ENCODE data around the gene CRTAC1.
A peak's percentile ranks its signal among the peaks of the same experiment; 100 is the strongest.

The CRTAC1 gene

DNA sequence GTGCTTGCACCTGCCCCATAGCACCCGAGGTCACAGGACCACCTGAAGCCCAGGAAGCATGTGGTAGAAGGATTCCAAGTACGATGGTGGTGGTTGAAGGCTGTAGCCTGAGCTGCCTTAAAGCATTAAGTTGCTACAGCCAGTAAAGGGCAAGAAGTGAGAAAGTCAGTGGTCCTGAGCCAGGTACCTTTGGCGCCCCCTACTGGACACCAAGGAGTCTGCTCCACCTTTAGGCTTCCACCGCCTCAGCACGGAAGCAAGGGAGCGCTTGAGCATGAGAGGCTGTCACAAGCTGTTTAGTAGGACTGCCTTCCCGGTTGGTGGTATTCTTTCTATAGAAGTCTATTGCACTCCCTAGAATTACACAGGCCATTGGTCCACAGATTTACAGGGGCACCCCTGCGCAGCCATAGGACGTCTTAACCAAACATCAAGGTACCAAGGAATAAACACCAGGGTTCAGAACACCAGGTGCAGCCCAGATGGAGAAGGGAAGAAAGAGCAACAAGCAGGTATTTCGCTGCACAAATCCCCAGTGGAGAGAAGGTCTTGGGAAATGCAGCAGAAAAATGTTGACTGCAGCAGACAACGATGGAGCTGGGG is 2.2 kb downstream of the CRTAC1 start:
- peak overlapping the region; percentile 67 for H3K4me3 Mint-ChIP-seq
- H3K27me3 Mint-ChIP-seq (ENCODE audit: low read depth, poor library complexity), result peaks cover 61% of the 10 kb centered on the region
- no peaks in the 10 kb centered on the region for H3K36me3 Mint-ChIP-seq (ENCODE audit: low read depth)
- H3K9me3 Mint-ChIP-seq, result no peaks in the 10 kb centered on the region
- TF ChIP-seq, protein P1, sequence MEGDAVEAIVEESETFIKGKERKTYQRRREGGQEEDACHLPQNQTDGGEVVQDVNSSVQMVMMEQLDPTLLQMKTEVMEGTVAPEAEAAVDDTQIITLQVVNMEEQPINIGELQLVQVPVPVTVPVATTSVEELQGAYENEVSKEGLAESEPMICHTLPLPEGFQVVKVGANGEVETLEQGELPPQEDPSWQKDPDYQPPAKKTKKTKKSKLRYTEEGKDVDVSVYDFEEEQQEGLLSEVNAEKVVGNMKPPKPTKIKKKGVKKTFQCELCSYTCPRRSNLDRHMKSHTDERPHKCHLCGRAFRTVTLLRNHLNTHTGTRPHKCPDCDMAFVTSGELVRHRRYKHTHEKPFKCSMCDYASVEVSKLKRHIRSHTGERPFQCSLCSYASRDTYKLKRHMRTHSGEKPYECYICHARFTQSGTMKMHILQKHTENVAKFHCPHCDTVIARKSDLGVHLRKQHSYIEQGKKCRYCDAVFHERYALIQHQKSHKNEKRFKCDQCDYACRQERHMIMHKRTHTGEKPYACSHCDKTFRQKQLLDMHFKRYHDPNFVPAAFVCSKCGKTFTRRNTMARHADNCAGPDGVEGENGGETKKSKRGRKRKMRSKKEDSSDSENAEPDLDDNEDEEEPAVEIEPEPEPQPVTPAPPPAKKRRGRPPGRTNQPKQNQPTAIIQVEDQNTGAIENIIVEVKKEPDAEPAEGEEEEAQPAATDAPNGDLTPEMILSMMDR (IDR thresholded peaks at IDR 0.05), result peak; percentile 95
- H3K27ac Mint-ChIP-seq, result no peak overlapping the region
- H3K4me1 Mint-ChIP-seq, result peaks cover 44% of the 10 kb centered on the region
- DNase-seq, result peak; percentile 84

DNA sequence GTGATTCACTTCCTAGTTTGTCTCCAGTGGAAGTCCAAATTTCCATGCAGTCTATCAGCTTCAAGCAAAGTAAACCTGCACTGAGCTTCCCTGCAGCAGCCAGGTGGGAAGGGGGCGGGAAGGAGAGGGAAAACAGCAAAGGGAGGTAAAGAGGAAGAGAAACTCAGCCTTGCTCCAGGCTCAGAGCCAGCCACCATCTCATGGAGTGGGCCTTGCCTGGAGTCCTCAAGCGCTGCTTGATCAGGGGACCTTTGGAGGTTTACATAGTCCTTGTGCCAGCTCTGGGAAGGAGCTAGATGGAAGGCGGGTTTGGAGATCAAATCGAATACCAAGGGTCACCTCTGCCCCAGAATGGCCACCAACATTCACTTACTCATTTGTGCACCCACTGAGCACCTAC is 7.4 kb downstream of the CRTAC1 start:
- H3K4me1 Mint-ChIP-seq, result peaks cover 39% of the 10 kb centered on the region
- H3K36me3 Mint-ChIP-seq (ENCODE audit: low read depth), result no peaks in the 10 kb centered on the region
- no peak overlapping the region for H3K4me3 Mint-ChIP-seq
- H3K27ac Mint-ChIP-seq, result no peak overlapping the region
- H3K9me3 Mint-ChIP-seq, result no peaks in the 10 kb centered on the region
- TF ChIP-seq, protein P1 (IDR thresholded peaks at IDR 0.05), result no peak
- DNase-seq, result no peak
- peaks cover 37% of the 10 kb centered on the region for H3K27me3 Mint-ChIP-seq (ENCODE audit: low read depth, poor library complexity)

DNA sequence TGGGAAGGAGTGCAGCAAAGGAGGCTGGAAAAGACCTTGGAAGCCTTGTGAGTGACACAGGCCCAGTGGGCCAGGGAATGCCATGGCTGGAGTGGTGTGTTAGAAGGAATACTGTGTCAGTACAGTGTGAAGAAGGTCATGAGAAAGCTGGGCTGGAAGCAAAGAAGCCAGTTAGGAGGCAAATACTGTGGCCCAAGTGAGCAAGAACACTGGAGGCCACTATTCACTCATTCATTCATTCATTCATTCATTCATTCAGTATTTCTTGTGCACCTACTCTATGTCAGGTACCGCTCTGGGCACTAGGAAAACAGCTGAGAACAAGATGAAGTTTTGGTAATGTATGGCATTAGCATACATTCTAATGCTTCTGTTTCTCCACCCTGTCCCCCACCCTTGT is 9.6 kb downstream of the CRTAC1 start:
- H3K27me3 Mint-ChIP-seq (ENCODE audit: low read depth, poor library complexity), result peaks cover 23% of the 10 kb centered on the region
- H3K36me3 Mint-ChIP-seq (ENCODE audit: low read depth), result no peaks in the 10 kb centered on the region
- H3K9me3 Mint-ChIP-seq, result no peaks in the 10 kb centered on the region
- no peak overlapping the region for H3K27ac Mint-ChIP-seq
- TF ChIP-seq, protein P1 (IDR thresholded peaks at IDR 0.05), result no peak
- H3K4me3 Mint-ChIP-seq, result no peak overlapping the region
- DNase-seq, result no peak
- peaks cover 28% of the 10 kb centered on the region for H3K4me1 Mint-ChIP-seq

DNA sequence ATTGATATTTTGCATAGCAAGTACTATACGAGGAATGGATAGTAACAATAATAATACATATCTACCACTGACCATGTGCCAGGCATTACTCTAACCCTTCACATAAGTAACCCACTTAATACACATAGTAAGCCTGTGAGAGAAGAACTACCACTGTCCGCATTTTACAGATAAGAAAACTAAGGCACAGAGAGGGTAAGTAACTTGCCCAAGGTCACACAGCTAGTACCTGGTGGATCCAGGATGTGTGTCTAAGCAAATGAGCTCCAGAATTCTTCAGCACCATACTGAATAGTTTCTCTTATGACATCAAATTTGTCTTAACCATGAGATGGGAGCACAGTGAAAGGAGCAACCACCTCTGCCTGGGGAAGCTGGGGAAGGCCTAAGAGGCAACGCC is 10.2 kb downstream of the CRTAC1 start:
- no peak for DNase-seq
- TF ChIP-seq, protein P1 (IDR thresholded peaks at IDR 0.05), result no peak
- Mint-ChIP-seq H3K4me3 (no peak overlapping the region), H3K27ac (no peak overlapping the region), H3K27me3 (ENCODE audit: low read depth, poor library complexity) (peaks cover 23% of the 10 kb centered on the region), H3K4me1 (peaks cover 23% of the 10 kb centered on the region), H3K36me3 (ENCODE audit: low read depth) (no peaks in the 10 kb centered on the region), H3K9me3 (no peaks in the 10 kb centered on the region)

DNA sequence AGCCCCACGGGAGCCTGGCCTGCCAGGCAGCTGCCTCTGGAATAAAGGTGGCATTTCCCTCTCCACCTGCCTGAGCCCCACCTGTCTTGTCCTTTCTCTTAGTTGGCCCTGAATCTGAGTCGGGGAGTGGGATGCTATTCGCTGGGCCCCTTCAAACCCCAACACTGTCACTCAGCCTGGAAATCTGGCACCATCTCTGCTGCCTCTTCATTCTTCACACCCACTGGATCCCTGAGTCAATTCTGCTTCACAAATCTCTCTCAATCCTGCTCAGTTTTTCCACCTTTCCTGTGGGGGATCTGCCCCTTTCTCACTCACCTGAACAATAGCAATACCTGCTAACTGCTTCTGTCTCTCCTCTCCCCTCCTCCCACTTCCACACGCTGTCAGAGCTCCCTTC is 10.6 kb downstream of the CRTAC1 start:
- TF ChIP-seq, protein P1 (IDR thresholded peaks at IDR 0.05), result no peak
- Mint-ChIP-seq H3K4me3 (no peak overlapping the region), H3K27me3 (ENCODE audit: low read depth, poor library complexity) (peaks cover 23% of the 10 kb centered on the region), H3K4me1 (peaks cover 18% of the 10 kb centered on the region), H3K36me3 (ENCODE audit: low read depth) (no peaks in the 10 kb centered on the region), H3K27ac (no peak overlapping the region), H3K9me3 (no peaks in the 10 kb centered on the region)
- DNase-seq, result no peak

DNA sequence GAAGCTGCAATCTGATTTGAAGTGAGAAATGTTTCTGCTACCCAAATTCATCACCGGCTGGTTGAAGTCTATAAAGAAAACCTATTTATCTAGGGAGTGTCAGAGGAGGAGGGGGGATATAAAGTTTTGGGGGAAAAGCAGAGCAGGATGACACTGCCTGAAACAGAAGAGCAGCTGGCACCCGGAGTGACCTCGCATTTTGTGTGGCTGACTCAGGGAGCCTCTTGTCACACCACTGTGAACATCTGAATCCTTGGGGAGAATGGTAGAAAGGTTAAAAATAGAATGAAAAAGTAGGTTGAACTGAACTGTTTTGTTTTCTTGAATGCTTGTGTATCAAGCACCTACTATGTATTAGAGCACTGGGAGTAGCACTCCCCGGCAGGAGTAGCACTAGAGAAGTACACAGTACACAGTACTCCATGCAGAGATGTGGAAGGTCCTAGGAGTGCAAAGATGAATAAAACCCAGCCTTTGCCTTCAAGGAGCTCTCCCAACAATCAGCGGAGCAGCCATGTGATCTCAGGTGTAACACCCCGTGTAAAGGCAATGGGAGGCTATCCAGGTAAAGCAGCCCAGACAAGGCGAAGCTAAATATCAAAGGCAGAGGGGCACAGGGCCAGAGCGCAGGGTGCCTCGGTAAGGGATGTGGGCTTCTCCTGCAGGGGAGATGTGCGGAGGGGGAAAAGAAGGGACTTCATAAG is 13.5 kb downstream of the CRTAC1 start:
- TF ChIP-seq, protein P1 (IDR thresholded peaks at IDR 0.05), result no peak
- DNase-seq, result no peak
- Mint-ChIP-seq H3K27ac (no peak overlapping the region), H3K9me3 (no peaks in the 10 kb centered on the region), H3K36me3 (ENCODE audit: low read depth) (no peaks in the 10 kb centered on the region), H3K27me3 (ENCODE audit: low read depth, poor library complexity) (peaks cover 26% of the 10 kb centered on the region), H3K4me3 (no peak overlapping the region), H3K4me1 (peaks cover 7% of the 10 kb centered on the region)
